HG02763 (cell line): ENCODE data around the gene DNAJC13.
"Not testable (repeated sequence)": the region's sequence is repeated elsewhere in the genome, so short reads cannot be mapped to it uniquely, and the experiment has no call there.

Experiments used
- ATAC-seq: cut with Tn5 transposase; IDR thresholded peaks from one replicate; pipeline ENCODE4 v1.9.1; 2021; ENCODE audit warnings: mild to moderate bottlenecking, moderate library complexity; ENCODE audit not compliant: unreplicated experiment

DNAJC13 gene

GRCh38 chr3:132416807-132417694 is at the start of gene DNAJC13:
TSS of gene DNAJC13 (plus strand) at chr3:132417502. CDS start at chr3:132434551, 17,049 bp downstream.
- ATAC-seq: peak; percentile 91

- no peak for ATAC-seq
Measured at GRCh38 chr3:132368515-132368914, 48.8 kb upstream of the DNAJC13 start.

GRCh38 chr3:132368962-132369361 is 48.3 kb upstream of the DNAJC13 start:
- no peak for ATAC-seq

GRCh38 chr3:132376945-132377354 is 40.4 kb upstream of the DNAJC13 start:
- not testable (repeated sequence) for ATAC-seq

DNA sequence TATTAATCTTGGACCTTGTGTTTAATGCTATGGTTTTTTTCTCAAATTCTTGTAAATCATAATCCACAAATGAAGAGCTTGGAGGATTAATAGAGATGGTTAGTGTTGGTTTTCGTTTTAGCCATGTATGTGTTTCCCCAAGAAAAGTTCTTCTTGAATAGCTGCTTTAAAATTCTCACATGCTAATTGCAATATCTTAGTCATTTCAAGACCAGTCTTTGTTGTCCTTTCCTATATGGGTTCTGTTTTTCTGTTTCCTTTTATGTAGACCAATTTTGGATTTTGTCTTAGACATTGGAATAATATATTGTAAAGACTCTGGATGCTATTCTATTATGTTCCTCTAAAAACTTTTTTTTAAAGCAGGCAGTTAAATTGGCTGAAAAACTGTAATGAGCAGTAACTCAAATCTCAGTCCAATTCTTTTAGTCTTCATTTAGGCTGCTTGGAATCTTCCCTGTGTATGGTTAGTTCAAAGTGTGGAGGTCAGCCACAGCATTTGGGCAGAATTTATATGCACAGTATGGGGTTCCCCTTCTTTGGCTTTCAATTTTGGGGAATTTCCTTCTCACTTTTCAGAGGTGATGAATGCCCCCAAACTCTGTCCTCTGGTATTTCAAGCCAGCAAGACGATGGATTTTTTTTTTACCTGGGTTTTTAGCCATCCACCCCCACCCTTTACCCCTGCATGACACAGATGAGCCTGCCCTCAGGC is 39.1 kb upstream of the DNAJC13 start:
- no peak for ATAC-seq

DNA sequence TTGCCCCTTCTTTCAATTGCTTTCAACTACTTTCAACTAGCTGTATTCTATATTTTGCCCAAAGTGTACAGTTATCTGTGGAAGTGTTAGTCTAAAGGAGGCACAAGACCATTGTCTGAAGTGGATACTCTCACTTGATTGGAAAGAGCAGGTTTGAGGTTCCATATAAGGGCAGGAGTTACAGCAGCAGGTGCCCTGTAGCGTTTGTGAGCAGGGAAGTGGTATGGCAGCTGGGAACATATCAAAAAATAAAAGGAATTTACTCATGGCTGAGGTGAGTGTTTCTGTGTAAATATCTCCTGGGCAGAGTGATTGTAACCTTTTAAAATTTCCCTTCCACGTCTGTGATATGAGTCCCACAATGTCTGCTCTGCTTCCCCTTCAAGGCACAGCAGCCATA is 38.5 kb upstream of the DNAJC13 start:
- no peak for ATAC-seq

GRCh38 chr3:132380920-132381319 is 36.4 kb upstream of the DNAJC13 start:
- ATAC-seq: no peak

DNA sequence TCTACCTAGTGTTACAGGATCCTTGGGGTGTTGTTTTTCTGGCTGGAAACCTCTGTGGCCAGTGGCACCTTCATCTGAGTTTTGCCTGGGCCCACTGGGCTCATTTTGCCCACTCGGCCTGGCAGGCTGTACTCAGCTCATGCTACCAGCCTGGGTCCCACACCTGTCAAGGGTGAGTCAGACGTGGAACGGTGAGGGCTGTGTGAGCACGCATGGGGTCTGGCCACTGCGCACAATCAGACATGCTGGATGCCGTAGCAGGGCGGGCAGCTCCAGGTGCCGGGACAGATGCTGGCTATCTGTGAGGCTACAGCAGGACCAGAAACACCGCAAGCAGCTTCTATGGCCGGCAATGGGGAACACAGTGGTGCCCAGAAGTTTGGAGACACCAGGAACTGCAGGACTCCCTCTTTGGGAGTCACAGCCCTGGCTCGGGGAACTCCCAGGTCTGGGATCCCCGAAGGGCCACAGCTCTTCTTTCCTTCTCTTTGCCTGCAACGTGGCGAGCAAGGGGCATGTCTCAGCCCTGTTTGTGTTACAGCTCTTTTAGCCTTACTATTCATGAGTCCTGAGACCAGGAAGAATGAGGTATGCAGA is 35.9 kb upstream of the DNAJC13 start:
- no peak for ATAC-seq

DNA sequence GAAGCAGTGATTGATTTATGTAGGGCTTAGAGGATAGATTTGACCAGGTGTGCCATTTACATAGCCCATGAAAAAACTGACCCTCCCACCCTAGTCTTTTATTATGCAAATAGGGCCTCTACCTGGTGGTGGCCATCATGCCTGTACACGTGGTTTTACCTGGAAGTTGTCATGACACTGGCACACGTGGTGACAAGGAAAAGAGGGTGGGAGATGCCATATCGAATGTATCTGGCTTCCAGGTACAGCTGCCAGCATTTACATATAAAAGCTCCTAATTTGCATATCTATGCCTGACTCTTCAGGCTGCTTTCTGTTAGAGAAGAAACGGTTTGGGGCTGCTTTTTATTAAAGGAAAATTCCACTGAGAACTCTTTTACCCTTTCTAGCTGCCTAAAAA is 35.0 kb upstream of the DNAJC13 start:
- no peak for ATAC-seq

DNA sequence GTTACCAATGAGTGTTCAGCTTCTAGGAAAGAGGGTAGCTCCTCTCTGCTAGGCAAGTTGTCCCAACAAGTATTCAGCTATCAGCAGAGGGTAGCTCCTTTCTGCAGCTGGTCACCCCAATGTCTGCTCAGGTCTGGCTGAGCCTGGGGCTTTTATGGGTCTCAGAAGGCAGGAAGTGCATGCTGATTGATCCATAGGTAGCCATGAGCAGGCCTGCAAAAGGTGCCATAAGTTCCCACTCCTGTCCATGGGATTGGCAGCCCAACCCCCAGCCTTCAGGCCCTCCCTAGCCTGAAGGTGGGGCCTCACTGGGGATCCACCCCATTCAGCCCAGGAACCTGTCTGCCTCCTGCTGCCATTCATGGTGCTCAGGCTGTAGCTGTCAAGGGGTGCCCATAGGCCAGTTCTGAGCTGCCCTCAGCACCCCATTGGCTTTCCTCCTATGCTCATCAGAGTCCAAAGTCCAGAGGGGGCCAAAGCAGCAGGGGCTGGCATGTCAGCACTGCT is 34.6 kb upstream of the DNAJC13 start:
- ATAC-seq: no peak

GRCh38 chr3:132386259-132386658 is 31.0 kb upstream of the DNAJC13 start:
- no peak for ATAC-seq

- ATAC-seq: not testable (repeated sequence)
Measured at GRCh38 chr3:132392675-132393074, 24.6 kb upstream of the DNAJC13 start.

DNA sequence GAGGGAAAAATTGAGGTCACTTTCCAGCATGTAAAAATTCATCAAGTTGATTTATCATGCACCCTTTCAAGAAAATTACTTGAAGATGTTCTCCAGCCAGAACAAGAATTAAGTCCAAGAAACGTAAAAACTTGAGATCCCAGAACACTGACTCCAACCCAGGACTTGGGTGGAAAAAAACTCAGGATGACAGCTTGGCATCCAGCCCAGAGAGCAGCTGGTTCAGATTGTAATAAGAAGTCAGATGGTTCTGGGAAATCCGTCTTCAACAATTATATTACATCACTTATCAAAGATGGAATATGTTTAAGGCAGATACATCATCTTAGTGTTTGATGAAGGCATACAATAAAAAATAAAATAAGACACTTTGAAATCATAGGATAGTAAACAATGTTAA is 23.0 kb upstream of the DNAJC13 start:
- ATAC-seq: no peak

- ATAC-seq: no peak
Measured at GRCh38 chr3:132395126-132395525, 22.2 kb upstream of the DNAJC13 start.

GRCh38 chr3:132396255-132396654 is 21.0 kb upstream of the DNAJC13 start:
- no peak for ATAC-seq

GRCh38 chr3:132396776-132397175 is 20.5 kb upstream of the DNAJC13 start:
- not testable (repeated sequence) for ATAC-seq

DNA sequence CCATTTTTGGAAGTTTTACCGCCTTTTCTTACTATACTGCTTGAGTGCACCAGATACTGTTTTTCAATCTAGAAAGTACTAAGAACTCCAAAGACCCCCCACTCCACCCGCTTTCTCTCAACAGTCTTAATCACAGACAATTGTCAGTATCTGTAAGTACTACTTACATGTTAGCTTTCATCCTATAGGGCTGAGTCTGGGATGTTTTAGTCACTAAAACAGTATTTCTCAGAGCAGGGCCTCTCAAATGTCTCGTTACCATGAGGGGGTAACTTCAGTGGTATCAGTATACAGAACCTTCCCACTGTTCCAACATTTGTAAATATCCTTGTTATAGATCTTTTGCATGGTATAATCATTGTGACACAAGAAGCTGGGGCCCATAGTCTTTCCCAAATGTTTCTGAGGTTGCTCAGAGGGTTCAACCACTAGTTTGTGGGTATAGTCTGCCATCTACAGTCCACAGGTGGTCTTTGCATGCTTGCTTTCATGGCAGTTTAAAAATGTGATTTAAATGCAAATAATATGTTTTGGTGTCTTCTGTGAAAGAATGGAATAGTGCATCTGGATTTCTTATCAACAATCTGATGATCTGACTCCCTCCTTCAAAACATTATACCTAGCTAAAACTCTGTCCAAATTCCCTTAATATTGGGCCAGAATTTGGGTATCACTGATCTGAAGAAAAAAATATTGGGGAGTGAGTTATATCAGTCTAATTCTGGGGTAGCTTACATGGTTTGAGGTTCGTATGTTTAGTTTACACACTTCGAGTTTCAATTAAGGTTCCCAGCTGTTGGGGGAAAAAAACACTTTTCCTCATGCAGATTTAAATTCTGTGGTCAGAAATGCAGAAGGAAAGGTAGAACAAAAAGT is 18.0 kb upstream of the DNAJC13 start:
- ATAC-seq: no peak

DNA sequence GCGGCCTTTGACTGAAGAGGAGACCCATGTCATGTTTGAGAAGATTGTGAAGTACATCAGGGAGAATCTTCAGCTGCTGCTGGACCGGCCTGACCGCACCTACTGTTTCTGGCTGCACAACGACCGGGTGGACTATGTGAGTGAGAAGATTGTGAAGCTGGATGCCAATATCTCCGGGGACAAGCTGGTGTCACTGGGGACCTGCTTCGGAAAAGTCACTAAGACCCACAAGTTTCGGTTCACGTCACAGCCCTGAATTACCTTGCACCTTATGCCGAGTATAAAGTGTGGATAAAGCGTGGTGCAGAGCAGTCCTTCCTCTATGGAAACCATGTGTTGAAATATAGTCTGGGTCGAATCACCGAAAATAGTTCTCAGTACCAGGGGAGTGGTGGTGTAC is 16.0 kb upstream of the DNAJC13 start:
- ATAC-seq: no peak

- ATAC-seq: no peak
Measured at GRCh38 chr3:132404276-132404675, 13.0 kb upstream of the DNAJC13 start.

- no peak for ATAC-seq
Measured at GRCh38 chr3:132405188-132405587, 12.1 kb upstream of the DNAJC13 start.
